ENCODE results near the gene HS6ST1. TPM values are rescaled to one million over a fixed set of nuclear protein-coding genes. Genes with fewer than 3 reads are reported as not detected.
"Not testable (repeated sequence)": the region's sequence is repeated elsewhere in the genome, so short reads cannot be mapped to it uniquely, and the experiment has no call there.

HS6ST1 gene
- total RNA-seq, 1 experiment from 2014 or later, result 20.3 TPM

- DNase-seq (ENCODE audit: low spot score), result peak; percentile 64
These were observed 3.4 kb upstream of the HS6ST1 start for GRCh38 chr2:128321784-128322714.

GRCh38 chr2:128320906-128321771, 2.5 kb upstream of the HS6ST1 start:
- peak; percentile 2 for DNase-seq (ENCODE audit: low spot score)

GRCh38 chr2:128320192-128320905, 1.7 kb upstream of the HS6ST1 start:
- DNase-seq (ENCODE audit: low spot score), result peak; percentile 2

- DNase-seq (ENCODE audit: low spot score), result peak; percentile 2
These were observed 1.0 kb upstream of the HS6ST1 start for GRCh38 chr2:128319631-128320191.

GRCh38 chr2:128318245-128318644, 423 bp downstream of the HS6ST1 start:
- DNase-seq (ENCODE audit: low spot score), result not testable (repeated sequence)

- DNase-seq (ENCODE audit: low spot score), result not testable (repeated sequence)
These were observed 806 bp downstream of the HS6ST1 start for GRCh38 chr2:128317899-128318225.

GRCh38 chr2:128317181-128317898, 1.3 kb downstream of the HS6ST1 start:
- peak; percentile 4 for DNase-seq (ENCODE audit: low spot score)

- peak; percentile 3 for DNase-seq (ENCODE audit: low spot score)
These were observed 1.9 kb downstream of the HS6ST1 start for GRCh38 chr2:128316777-128317180.

- peak; percentile 1 for DNase-seq (ENCODE audit: low spot score)
These were observed 2.6 kb downstream of the HS6ST1 start for GRCh38 chr2:128315829-128316776.

GRCh38 chr2:128315122-128315828, 3.4 kb downstream of the HS6ST1 start:
- peak; percentile 3 for DNase-seq (ENCODE audit: low spot score)

- DNase-seq (ENCODE audit: low spot score), result peak; percentile 2
These were observed 4.1 kb downstream of the HS6ST1 start for GRCh38 chr2:128314348-128315121.

GRCh38 chr2:128313931-128314347, 4.7 kb downstream of the HS6ST1 start:
- DNase-seq (ENCODE audit: low spot score), result no peak

GRCh38 chr2:128313091-128313836, 5.4 kb downstream of the HS6ST1 start:
- peak; percentile 75 for DNase-seq (ENCODE audit: low spot score)

- no peak for DNase-seq (ENCODE audit: low spot score)
These were observed 6.3 kb downstream of the HS6ST1 start for GRCh38 chr2:128312411-128312810.

- DNase-seq (ENCODE audit: low spot score), result no peak
These were observed 6.8 kb downstream of the HS6ST1 start for GRCh38 chr2:128311755-128312341.

- no peak for DNase-seq (ENCODE audit: low spot score)
These were observed 7.4 kb downstream of the HS6ST1 start for GRCh38 chr2:128311216-128311754.

- DNase-seq (ENCODE audit: low spot score), result no peak
These were observed 7.9 kb downstream of the HS6ST1 start for GRCh38 chr2:128310761-128311160.

Measured in H4 (cell line).